Nephron progenitor cell (in vitro differentiated cells): Measurements from ENCODE around the gene TCHHL1.

Experiments
- DNase-seq: peaks from one replicate; pipeline ENCODE4 v3.0.0; 2021
- H3K27ac Mint-ChIP-seq: 2 replicates; pipeline ENCODE4 v1.8.0; 2021; ENCODE audit warnings: mild to moderate bottlenecking, moderate library complexity, mixed read lengths
- H3K27me3 Mint-ChIP-seq: 2 replicates; pipeline ENCODE4 v1.8.0; 2021; ENCODE audit warnings: mild to moderate bottlenecking, low read depth, mixed read lengths; ENCODE audit not compliant: poor library complexity
- H3K36me3 Mint-ChIP-seq: 2 replicates; pipeline ENCODE4 v1.8.0; 2021; ENCODE audit warnings: low read depth, mixed read lengths
- H3K4me1 Mint-ChIP-seq: 2 replicates; pipeline ENCODE4 v1.8.0; 2021; ENCODE audit warnings: mixed read lengths
- H3K4me3 Mint-ChIP-seq: 2 replicates; pipeline ENCODE4 v1.8.0; 2021; ENCODE audit warnings: mild to moderate bottlenecking, moderate library complexity, mixed read lengths
- H3K9me3 Mint-ChIP-seq: 2 replicates; pipeline ENCODE4 v1.8.0; 2021; ENCODE audit warnings: mild to moderate bottlenecking, moderate library complexity, mixed read lengths
- TF ChIP-seq, protein P1 (sequence below): fragments of 200-600 bp; sonication (generic); IDR thresholded peaks from 2 replicates; pipeline ENCODE4 v1.5.0; 2021; ENCODE audit warnings: antibody characterized with exemption

TCHHL1 gene

GRCh38 chr1:152115344-152115743 lies 26.5 kb upstream of the TCHHL1 start, which contains the start of gene TCHH:
TCHH (minus strand) TSS chr1:152115444; CDS start chr1:152114080, 1,364 bp downstream.
- H3K27ac Mint-ChIP-seq, result no peak within 1 kb of the TSS
- no peak for DNase-seq
- no peaks in the 10 kb centered on the region for H3K36me3 Mint-ChIP-seq
- H3K4me1 Mint-ChIP-seq, result no peaks in the 10 kb centered on the region
- TF ChIP-seq, protein P1, sequence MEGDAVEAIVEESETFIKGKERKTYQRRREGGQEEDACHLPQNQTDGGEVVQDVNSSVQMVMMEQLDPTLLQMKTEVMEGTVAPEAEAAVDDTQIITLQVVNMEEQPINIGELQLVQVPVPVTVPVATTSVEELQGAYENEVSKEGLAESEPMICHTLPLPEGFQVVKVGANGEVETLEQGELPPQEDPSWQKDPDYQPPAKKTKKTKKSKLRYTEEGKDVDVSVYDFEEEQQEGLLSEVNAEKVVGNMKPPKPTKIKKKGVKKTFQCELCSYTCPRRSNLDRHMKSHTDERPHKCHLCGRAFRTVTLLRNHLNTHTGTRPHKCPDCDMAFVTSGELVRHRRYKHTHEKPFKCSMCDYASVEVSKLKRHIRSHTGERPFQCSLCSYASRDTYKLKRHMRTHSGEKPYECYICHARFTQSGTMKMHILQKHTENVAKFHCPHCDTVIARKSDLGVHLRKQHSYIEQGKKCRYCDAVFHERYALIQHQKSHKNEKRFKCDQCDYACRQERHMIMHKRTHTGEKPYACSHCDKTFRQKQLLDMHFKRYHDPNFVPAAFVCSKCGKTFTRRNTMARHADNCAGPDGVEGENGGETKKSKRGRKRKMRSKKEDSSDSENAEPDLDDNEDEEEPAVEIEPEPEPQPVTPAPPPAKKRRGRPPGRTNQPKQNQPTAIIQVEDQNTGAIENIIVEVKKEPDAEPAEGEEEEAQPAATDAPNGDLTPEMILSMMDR, result no peak
- no peak within 1 kb of the TSS for H3K4me3 Mint-ChIP-seq
- peaks cover 19% of the 10 kb centered on the region for H3K9me3 Mint-ChIP-seq
- H3K27me3 Mint-ChIP-seq, result no peaks in the 10 kb centered on the region

DNA sequence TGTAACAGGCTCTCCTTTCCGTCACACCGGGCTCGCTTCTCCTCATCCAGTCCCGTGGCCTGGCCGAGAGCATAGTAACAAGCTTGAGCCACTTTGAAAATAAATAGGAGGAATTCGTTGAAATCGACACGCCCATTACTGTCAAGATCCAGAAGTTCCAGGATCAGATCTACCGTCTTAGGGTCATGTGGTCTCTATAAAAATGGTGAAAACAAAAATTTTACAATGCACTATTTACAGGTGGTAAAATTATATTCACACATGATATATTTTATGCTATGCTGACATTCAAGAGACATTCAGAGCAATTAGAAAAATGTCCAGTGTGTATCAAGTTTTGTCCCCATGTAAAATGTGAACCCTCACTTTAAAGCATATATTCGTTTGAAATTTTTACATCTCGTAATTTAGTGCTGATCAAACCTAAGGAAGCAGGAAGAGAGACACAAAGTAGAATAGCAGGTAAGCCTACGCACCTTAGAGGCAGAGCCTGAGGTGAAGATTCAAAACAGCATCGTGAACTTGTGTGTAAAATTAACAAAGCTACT lies 24.1 kb upstream of the TCHHL1 start:
- Mint-ChIP-seq H3K4me1 (no peaks in the 10 kb centered on the region), H3K27me3 (no peaks in the 10 kb centered on the region), H3K4me3 (no peak overlapping the region), H3K36me3 (no peaks in the 10 kb centered on the region), H3K9me3 (peaks cover 14% of the 10 kb centered on the region), H3K27ac (no peak overlapping the region)
- DNase-seq, result no peak
- TF ChIP-seq, protein P1, result no peak

- TF ChIP-seq, protein P1, result no peak
- DNase-seq, result no peak
- H3K36me3 Mint-ChIP-seq, result no peaks in the 10 kb centered on the region
These were observed 23.4 kb upstream of the TCHHL1 start for GRCh38 chr1:152112101-152112884.

GRCh38 chr1:152111515-152111968 lies 22.7 kb upstream of the TCHHL1 start:
- peaks cover 10% of the 10 kb centered on the region for H3K9me3 Mint-ChIP-seq
- no peaks in the 10 kb centered on the region for H3K36me3 Mint-ChIP-seq
- H3K27me3 Mint-ChIP-seq, result peaks cover under 1% of the 10 kb centered on the region
- TF ChIP-seq, protein P1, result no peak
- no peak for DNase-seq
- no peak overlapping the region for H3K27ac Mint-ChIP-seq
- H3K4me1 Mint-ChIP-seq, result no peaks in the 10 kb centered on the region
- H3K4me3 Mint-ChIP-seq, result no peak overlapping the region

More at GRCh38 chr1:152112101-152112884, 23.4 kb upstream of the TCHHL1 start:
- Mint-ChIP-seq H3K4me3 (no peak overlapping the region), H3K27ac (no peak overlapping the region), H3K9me3 (peaks cover 14% of the 10 kb centered on the region), H3K4me1 (no peaks in the 10 kb centered on the region), H3K27me3 (no peaks in the 10 kb centered on the region)

DNA sequence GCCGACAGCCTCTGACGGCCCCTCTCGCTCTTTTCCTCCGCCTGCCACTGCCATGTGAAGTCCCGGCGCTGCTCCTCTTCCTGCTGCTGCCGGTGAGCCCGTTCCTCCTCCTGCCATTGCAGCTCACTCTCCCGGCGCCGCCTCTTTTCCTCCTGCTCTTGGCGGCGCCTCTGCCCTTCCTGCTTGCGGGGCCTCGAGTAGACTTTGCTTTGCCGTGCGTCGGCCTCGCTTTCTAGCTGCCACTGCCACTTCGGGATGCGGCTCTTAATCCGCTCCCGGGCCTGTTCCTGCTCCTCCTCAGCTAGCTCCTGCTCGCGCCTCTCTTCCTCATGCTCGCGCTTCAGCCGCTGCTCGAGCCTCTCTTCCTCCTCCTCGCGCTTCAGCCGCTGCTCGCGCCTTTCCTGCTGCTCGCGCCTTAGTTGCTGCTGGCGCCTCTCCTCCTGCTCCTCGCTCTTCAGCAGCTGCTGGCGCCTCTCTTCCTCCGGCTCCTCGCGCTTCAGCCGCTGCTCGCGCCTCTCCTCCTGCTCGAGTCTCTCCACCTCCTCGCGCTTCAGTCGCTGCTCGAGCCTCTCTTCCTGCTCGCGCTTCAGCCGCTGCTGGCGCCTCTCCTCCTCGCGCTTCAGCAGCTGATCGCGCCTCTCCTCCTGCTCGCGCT lies 22.1 kb upstream of the TCHHL1 start:
- H3K4me1 Mint-ChIP-seq, result no peaks in the 10 kb centered on the region
- no peak overlapping the region for H3K27ac Mint-ChIP-seq
- H3K9me3 Mint-ChIP-seq, result peaks cover 10% of the 10 kb centered on the region
- H3K27me3 Mint-ChIP-seq, result peaks cover 6% of the 10 kb centered on the region
- no peak overlapping the region for H3K4me3 Mint-ChIP-seq
- TF ChIP-seq, protein P1, result no peak
- no peaks in the 10 kb centered on the region for H3K36me3 Mint-ChIP-seq
- peak; percentile 10 for DNase-seq
